ENCODE measurements around the gene CEL. TPM values are rescaled to one million over a fixed set of nuclear protein-coding genes. Genes with fewer than 3 reads are reported as not detected.

The CEL gene
- total RNA-seq, 1 experiment from 2014 or later = 3.6 TPM

GRCh38 chr9:133030317-133031129 is 31.3 kb upstream of the CEL start, which contains the start of gene GTF3C5:
TSS of gene GTF3C5 (plus strand) at chr9:133030997. CDS start at chr9:133031012, 15 bp downstream.
- Histone ChIP-seq H3K4me1 (ENCODE audit: insufficient read depth, low read length) (no peaks in the 10 kb centered on the region; the same call in 1 of the 2 replicates), H3K79me2 (ENCODE audit: insufficient read depth, low read length) (peaks cover 25% of the 10 kb centered on the region; the same call in 1 of the 2 replicates), H3K23ac (ENCODE audit: insufficient read length, low read depth, low read length) (no peak within 1 kb of the TSS), H3K9ac (ENCODE audit: extremely low read depth, insufficient read length, low read length) (peak within 1 kb of the TSS; percentile 90), H4K8ac (replicated peaks; ENCODE audit: insufficient read length, low read depth, low read length) (no peak within 1 kb of the TSS), H3K18ac (ENCODE audit: insufficient read length, low read depth, low read length) (peak within 1 kb of the TSS; percentile 74), H3K27me3 (ENCODE audit: insufficient read depth, low read length) (no peaks in the 10 kb centered on the region), H2AK5ac (ENCODE audit: insufficient read length, low read length) (no peak within 1 kb of the TSS), H2BK15ac (ENCODE audit: low read depth, low read length) (no peak within 1 kb of the TSS), H2BK12ac (ENCODE audit: insufficient read length, low read depth, low read length) (no peak within 1 kb of the TSS), H3K4me2 (ENCODE audit: insufficient read depth, insufficient read length, low read length) (peak within 1 kb of the TSS; percentile 63), H2AFZ (ENCODE audit: low read length) (no peak within 1 kb of the TSS), H3K23me2 (ENCODE audit: insufficient read length, low read depth, low read length, poor library complexity, severe bottlenecking) (peaks cover 4% of the 10 kb centered on the region), H2BK120ac (ENCODE audit: low read depth, low read length, poor library complexity, severe bottlenecking) (no peak within 1 kb of the TSS), H2BK5ac (ENCODE audit: insufficient read length, low read length) (no peak within 1 kb of the TSS), H3K27ac (ENCODE audit: insufficient read length, low read depth, low read length) (no peak within 1 kb of the TSS), H3K14ac (ENCODE audit: insufficient read depth, low read length) (peak within 1 kb of the TSS; percentile 84), H3K56ac (ENCODE audit: insufficient read length, low read depth, low read length) (no peak within 1 kb of the TSS), H3K4ac (ENCODE audit: low read depth, low read length) (no peak within 1 kb of the TSS), H2BK20ac (ENCODE audit: low read depth, low read length, poor library complexity, severe bottlenecking) (no peak within 1 kb of the TSS), H3T11ph (ENCODE audit: low read length) (no peak within 1 kb of the TSS), H4K20me1 (ENCODE audit: control insufficient read depth, insufficient read depth, insufficient read length) (no peaks in the 10 kb centered on the region), H4K5ac (ENCODE audit: insufficient read length, low read depth, low read length) (no peak within 1 kb of the TSS), H3K79me1 (ENCODE audit: insufficient read depth, low read depth, low read length, poor library complexity, severe bottlenecking) (peaks cover 2% of the 10 kb centered on the region), H3K9me3 (ENCODE audit: control insufficient read depth, low read depth, low read length) (no peaks in the 10 kb centered on the region), H4K91ac (ENCODE audit: insufficient read length, low read depth, low read length) (no peak within 1 kb of the TSS)
- TF ChIP-seq, protein P1, sequence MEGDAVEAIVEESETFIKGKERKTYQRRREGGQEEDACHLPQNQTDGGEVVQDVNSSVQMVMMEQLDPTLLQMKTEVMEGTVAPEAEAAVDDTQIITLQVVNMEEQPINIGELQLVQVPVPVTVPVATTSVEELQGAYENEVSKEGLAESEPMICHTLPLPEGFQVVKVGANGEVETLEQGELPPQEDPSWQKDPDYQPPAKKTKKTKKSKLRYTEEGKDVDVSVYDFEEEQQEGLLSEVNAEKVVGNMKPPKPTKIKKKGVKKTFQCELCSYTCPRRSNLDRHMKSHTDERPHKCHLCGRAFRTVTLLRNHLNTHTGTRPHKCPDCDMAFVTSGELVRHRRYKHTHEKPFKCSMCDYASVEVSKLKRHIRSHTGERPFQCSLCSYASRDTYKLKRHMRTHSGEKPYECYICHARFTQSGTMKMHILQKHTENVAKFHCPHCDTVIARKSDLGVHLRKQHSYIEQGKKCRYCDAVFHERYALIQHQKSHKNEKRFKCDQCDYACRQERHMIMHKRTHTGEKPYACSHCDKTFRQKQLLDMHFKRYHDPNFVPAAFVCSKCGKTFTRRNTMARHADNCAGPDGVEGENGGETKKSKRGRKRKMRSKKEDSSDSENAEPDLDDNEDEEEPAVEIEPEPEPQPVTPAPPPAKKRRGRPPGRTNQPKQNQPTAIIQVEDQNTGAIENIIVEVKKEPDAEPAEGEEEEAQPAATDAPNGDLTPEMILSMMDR (conservative IDR thresholded peaks at IDR 0.05) = no peak
- H3K4me3 Mint-ChIP-seq = peak within 1 kb of the TSS; percentile 93 to 99
- H3K4me1 Mint-ChIP-seq = peaks cover 17 to 18% of the 10 kb centered on the region in 2 experiments
- peak within 1 kb of the TSS; percentile 99 to 100 (median 100) for H3K27ac Mint-ChIP-seq
- no CpG with 5 or more reads among the region's 63 CpGs for WGBS (ENCODE audit: extremely low coverage, insufficient read length, low lambda C conversion rate)
- peaks cover 5 to 12% (median 8%) of the 10 kb centered on the region in 3 experiments; a peak in 5 of 7 replicates for H3K36me3 Mint-ChIP-seq (ENCODE audit: insufficient read depth in 1 of 3, low read depth in 3 of 3)
- peaks cover 17% of the 10 kb centered on the region for H3K27me3 Mint-ChIP-seq (ENCODE audit: low read depth)
- H3K9me3 Mint-ChIP-seq = peaks cover 2 to 6% of the 10 kb centered on the region in 2 experiments; a peak in 3 of 5 replicates
- peak; percentile 96 for DNase-seq
